Measurements from ENCODE around the gene MRAP.
"Not testable (repeated sequence)": the region's sequence is repeated elsewhere in the genome, so short reads cannot be mapped to it uniquely, and the experiment has no call there.

Gene MRAP

GRCh38 chr21:32300117-32300681 is 1.5 kb downstream of the MRAP start:
- DNase-seq = no peak

- DNase-seq = no peak
These were observed 2.9 kb downstream of the MRAP start for GRCh38 chr21:32301596-32301995.

- DNase-seq = no peak
These were observed 3.9 kb downstream of the MRAP start for GRCh38 chr21:32302560-32302959.

- DNase-seq = no peak
These were observed 4.7 kb downstream of the MRAP start for GRCh38 chr21:32303385-32303784.

GRCh38 chr21:32304998-32305397 is 6.3 kb downstream of the MRAP start:
- DNase-seq = no peak

- no peak for DNase-seq
These were observed 7.5 kb downstream of the MRAP start for GRCh38 chr21:32306021-32306780.

GRCh38 chr21:32307706-32308105 is 9.1 kb downstream of the MRAP start:
- no peak for DNase-seq

GRCh38 chr21:32308696-32309095 is 10.0 kb downstream of the MRAP start:
- DNase-seq = no peak

GRCh38 chr21:32309906-32310460 is 11.3 kb downstream of the MRAP start:
- DNase-seq = no peak

GRCh38 chr21:32310976-32311375 is 12.3 kb downstream of the MRAP start:
- not testable (repeated sequence) for DNase-seq

- DNase-seq = no peak
These were observed 13.0 kb downstream of the MRAP start for GRCh38 chr21:32311621-32312020.

- no peak for DNase-seq
These were observed 13.7 kb downstream of the MRAP start for GRCh38 chr21:32312326-32312725.

GRCh38 chr21:32312976-32313375 is 14.3 kb downstream of the MRAP start:
- no peak for DNase-seq

- no peak for DNase-seq
These were observed 16.2 kb downstream of the MRAP start for GRCh38 chr21:32314806-32315205.

GRCh38 chr21:32315511-32316281 is 17.0 kb downstream of the MRAP start:
- DNase-seq = no peak

GRCh38 chr21:32316361-32317215 is 17.9 kb downstream of the MRAP start:
- no peak for DNase-seq

- DNase-seq = no peak
These were observed 19.1 kb downstream of the MRAP start for GRCh38 chr21:32317726-32318125.

GRCh38 chr21:32319012-32319411 is 20.4 kb downstream of the MRAP start:
- no peak for DNase-seq

GRCh38 chr21:32320059-32320458 is 21.4 kb downstream of the MRAP start:
- DNase-seq = no peak

- no peak for DNase-seq
These were observed 22.1 kb downstream of the MRAP start for GRCh38 chr21:32320726-32321125.

- DNase-seq = no peak
These were observed 22.8 kb downstream of the MRAP start for GRCh38 chr21:32321480-32321879.

GRCh38 chr21:32322103-32322502 is 23.4 kb downstream of the MRAP start:
- no peak for DNase-seq

- DNase-seq = no peak
These were observed 24.0 kb downstream of the MRAP start for GRCh38 chr21:32322676-32323075.
